Gastrocnemius medialis (tissue), 4 donors: ENCODE data around the gene RPL13A.

Experiments used
- POLR2A ChIP-seq, 2 donors: fragments of 450-650 bp; IDR thresholded peaks; one replicate each; pipeline ENCODE4 v1.6.1; 2017; ENCODE audit warnings: antibody characterized with exemption in 2 of 2, mild to moderate bottlenecking in 2 of 2, moderate library complexity in 2 of 2
- TF ChIP-seq, protein P1 (sequence below), 5 experiments: fragments of 450-650 bp in 3 of 5; fragments of 200-600 bp in 2 of 5; sonication (generic) in 2 of 5; IDR thresholded peaks in 4 of 5; conservative IDR thresholded peaks in 1 of 5; 1 replicate in 4 of 5; 2 replicates in 1 of 5; pipeline ENCODE4 v1.5.1; 2016 to 2019; ENCODE audit warnings: antibody characterized with exemption in 5 of 5, mild to moderate bottlenecking in 3 of 5, moderate library complexity in 3 of 5

DNA sequence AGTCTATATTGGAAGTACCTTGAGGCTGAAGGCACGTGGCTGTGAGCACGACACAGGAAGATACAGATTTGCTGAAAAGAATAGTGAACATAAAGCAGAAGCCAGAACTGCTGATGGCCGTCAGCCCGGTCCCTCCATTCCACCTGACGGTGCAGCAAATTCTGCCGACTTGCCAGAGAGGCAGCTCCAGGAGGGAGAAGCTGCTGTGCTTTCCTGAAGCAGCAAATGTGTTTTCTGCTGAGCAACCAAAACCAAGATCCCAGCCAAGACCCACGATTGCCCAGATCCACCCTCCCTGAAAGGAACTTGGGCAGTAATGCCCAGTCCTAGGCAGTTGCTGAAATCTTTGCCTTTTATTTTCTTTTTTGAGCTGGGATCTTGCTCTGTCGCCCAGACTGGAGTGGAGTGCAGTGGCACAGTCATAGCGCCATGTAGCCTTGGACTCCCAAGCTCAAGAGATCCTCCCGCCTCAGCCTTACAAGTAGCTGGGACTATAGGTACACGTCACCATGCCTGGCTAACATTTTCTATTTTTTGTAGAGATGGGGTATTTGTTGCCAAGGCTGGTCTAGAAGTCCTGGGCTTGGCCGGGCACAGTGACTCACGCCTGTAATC is 33.4 kb downstream of the RPL13A start:
- TF ChIP-seq, protein P1, sequence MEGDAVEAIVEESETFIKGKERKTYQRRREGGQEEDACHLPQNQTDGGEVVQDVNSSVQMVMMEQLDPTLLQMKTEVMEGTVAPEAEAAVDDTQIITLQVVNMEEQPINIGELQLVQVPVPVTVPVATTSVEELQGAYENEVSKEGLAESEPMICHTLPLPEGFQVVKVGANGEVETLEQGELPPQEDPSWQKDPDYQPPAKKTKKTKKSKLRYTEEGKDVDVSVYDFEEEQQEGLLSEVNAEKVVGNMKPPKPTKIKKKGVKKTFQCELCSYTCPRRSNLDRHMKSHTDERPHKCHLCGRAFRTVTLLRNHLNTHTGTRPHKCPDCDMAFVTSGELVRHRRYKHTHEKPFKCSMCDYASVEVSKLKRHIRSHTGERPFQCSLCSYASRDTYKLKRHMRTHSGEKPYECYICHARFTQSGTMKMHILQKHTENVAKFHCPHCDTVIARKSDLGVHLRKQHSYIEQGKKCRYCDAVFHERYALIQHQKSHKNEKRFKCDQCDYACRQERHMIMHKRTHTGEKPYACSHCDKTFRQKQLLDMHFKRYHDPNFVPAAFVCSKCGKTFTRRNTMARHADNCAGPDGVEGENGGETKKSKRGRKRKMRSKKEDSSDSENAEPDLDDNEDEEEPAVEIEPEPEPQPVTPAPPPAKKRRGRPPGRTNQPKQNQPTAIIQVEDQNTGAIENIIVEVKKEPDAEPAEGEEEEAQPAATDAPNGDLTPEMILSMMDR (IDR thresholded peaks at IDR 0.05 in 4 of 5, conservative IDR thresholded peaks at IDR 0.05 in 1 of 5) = no peak
- no peak for TF ChIP-seq POLR2A (IDR thresholded peaks at IDR 0.05)
